ENCODE results near the gene GRM5. TPM values are rescaled to one million over a fixed set of nuclear protein-coding genes. Genes with fewer than 3 reads are reported as not detected.

The GRM5 gene
- total and polyA plus RNA-seq, 2 donors (not counting 1 experiment from before 2014, with no cell fraction given), result not detected

DNA sequence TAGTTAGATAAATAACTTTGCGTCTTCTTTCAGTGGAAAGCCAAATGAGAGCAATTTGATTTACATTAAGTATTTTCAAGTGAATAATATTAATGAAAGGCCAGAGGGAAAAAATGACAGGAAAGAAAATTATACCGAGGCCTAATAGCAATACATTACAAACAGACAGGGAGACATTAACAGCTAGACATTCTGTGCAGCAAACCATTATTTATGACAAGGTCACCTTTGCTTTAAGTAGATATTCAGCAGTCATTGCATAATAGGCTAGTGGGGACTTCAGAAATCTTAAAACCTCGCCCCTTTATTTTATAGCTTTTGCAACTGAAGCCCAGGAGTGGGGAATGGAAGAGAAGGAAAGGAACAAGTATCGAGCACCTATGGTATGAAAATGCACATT lies 321.6 kb downstream of the GRM5 start:
- H3K9me3 ChIP-seq (ENCODE audit: control extremely low read depth in 1 of 3, control insufficient read depth in 2 of 3, insufficient read depth in 1 of 3, low read length in 2 of 3), result peaks cover 0 to 7% (median 0%) of the 10 kb centered on the region in 3 donors
- no peak overlapping the region for H2AFZ ChIP-seq (ENCODE audit: insufficient read depth, low read depth, low read length, poor library complexity, severe bottlenecking)
- H3K36me3 ChIP-seq (replicated peaks in 1 of 2; ENCODE audit: control extremely low read depth in 1 of 2, control insufficient read depth in 1 of 2, extremely low read depth in 1 of 2, insufficient read depth in 2 of 2, low read length in 1 of 2), result no peaks in the 10 kb centered on the region
- ChIA-PET POLR2A (no interaction called here), CTCF (no interaction called here)
- H3K4me3 Mint-ChIP-seq, result no peak overlapping the region
- intact Hi-C loops (cut with micrococcal nuclease), result no loop called here
- peaks cover 4% of the 10 kb centered on the region for H3K9me3 Mint-ChIP-seq (ENCODE audit: insufficient read depth)
- no peaks in the 10 kb centered on the region for H3K4me1 ChIP-seq (ENCODE audit: control insufficient read depth in 2 of 2, insufficient read depth in 2 of 2, low read length in 2 of 2)
- H3K27me3 Mint-ChIP-seq, result no peaks in the 10 kb centered on the region
- no peak overlapping the region for H3K4me2 ChIP-seq (replicated peaks; ENCODE audit: low read depth, low read length, poor library complexity, severe bottlenecking)
- no peak for DNase-seq
- H3K27me3 ChIP-seq (replicated peaks in 1 of 4; ENCODE audit: control extremely low read depth in 1 of 4, control insufficient read depth in 3 of 4, insufficient read depth in 4 of 4, low read length in 3 of 4), result no peaks in the 10 kb centered on the region
- H3K4me1 Mint-ChIP-seq, result no peaks in the 10 kb centered on the region
- ATAC-seq (ENCODE audit: low read depth), result no peak
- no peak overlapping the region for H3K9ac ChIP-seq (ENCODE audit: low read length)
- H3K4me3 ChIP-seq (ENCODE audit: control extremely low read depth in 1 of 5, extremely low read depth in 1 of 5, insufficient read depth in 1 of 5, low read depth in 2 of 5, low read length in 4 of 5), result no peak overlapping the region
- WGBS (ENCODE audit: insufficient coverage), result no CpG with 5 or more reads among the region's 4 CpGs
- TF ChIP-seq, protein P1, sequence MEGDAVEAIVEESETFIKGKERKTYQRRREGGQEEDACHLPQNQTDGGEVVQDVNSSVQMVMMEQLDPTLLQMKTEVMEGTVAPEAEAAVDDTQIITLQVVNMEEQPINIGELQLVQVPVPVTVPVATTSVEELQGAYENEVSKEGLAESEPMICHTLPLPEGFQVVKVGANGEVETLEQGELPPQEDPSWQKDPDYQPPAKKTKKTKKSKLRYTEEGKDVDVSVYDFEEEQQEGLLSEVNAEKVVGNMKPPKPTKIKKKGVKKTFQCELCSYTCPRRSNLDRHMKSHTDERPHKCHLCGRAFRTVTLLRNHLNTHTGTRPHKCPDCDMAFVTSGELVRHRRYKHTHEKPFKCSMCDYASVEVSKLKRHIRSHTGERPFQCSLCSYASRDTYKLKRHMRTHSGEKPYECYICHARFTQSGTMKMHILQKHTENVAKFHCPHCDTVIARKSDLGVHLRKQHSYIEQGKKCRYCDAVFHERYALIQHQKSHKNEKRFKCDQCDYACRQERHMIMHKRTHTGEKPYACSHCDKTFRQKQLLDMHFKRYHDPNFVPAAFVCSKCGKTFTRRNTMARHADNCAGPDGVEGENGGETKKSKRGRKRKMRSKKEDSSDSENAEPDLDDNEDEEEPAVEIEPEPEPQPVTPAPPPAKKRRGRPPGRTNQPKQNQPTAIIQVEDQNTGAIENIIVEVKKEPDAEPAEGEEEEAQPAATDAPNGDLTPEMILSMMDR (IDR thresholded peaks at IDR 0.05), result no peak
- no peak for TF ChIP-seq EZH2 (IDR thresholded peaks at IDR 0.05; ENCODE audit: borderline replicate concordance, insufficient read depth, low read depth, low read length, poor library complexity, severe bottlenecking)
- H3K27ac ChIP-seq (ENCODE audit: low read length in 2 of 2), result no peak overlapping the region
- H3K27ac Mint-ChIP-seq, result no peak overlapping the region
- H3K79me2 ChIP-seq (ENCODE audit: control insufficient read depth, insufficient read depth, low read length), result no peaks in the 10 kb centered on the region
- H4K20me1 ChIP-seq (ENCODE audit: control insufficient read depth, insufficient read depth, low read length, poor library complexity, severe bottlenecking), result no peaks in the 10 kb centered on the region

- H3K4me1 ChIP-seq (ENCODE audit: control insufficient read depth in 2 of 2, insufficient read depth in 2 of 2, low read length in 2 of 2), result no peaks in the 10 kb centered on the region
- ChIA-PET CTCF (no interaction called here), POLR2A (no interaction called here)
- Mint-ChIP-seq H3K9me3 (ENCODE audit: insufficient read depth) (peaks cover 3% of the 10 kb centered on the region), H3K27me3 (no peaks in the 10 kb centered on the region), H3K4me1 (no peaks in the 10 kb centered on the region), H3K4me3 (no peak overlapping the region), H3K27ac (no peak overlapping the region)
- intact Hi-C loops (cut with micrococcal nuclease), result no loop called here
- no peak overlapping the region for H2AFZ ChIP-seq (ENCODE audit: insufficient read depth, low read depth, low read length, poor library complexity, severe bottlenecking)
- no peak for ATAC-seq (ENCODE audit: low read depth)
- no peaks in the 10 kb centered on the region for H3K9me3 ChIP-seq (ENCODE audit: control extremely low read depth in 1 of 3, control insufficient read depth in 2 of 3, insufficient read depth in 1 of 3, low read length in 2 of 3)
- no peak overlapping the region for H3K4me2 ChIP-seq (replicated peaks; ENCODE audit: low read depth, low read length, poor library complexity, severe bottlenecking)
- no peaks in the 10 kb centered on the region for H3K79me2 ChIP-seq (ENCODE audit: control insufficient read depth, insufficient read depth, low read length)
- TF ChIP-seq, protein P1 (IDR thresholded peaks at IDR 0.05), result no peak
- no peak for TF ChIP-seq EZH2 (IDR thresholded peaks at IDR 0.05; ENCODE audit: borderline replicate concordance, insufficient read depth, low read depth, low read length, poor library complexity, severe bottlenecking)
- DNase-seq, result no peak
- no peaks in the 10 kb centered on the region for H4K20me1 ChIP-seq (ENCODE audit: control insufficient read depth, insufficient read depth, low read length, poor library complexity, severe bottlenecking)
- no peaks in the 10 kb centered on the region for H3K36me3 ChIP-seq (replicated peaks in 1 of 2; ENCODE audit: control extremely low read depth in 1 of 2, control insufficient read depth in 1 of 2, extremely low read depth in 1 of 2, insufficient read depth in 2 of 2, low read length in 1 of 2)
- H3K4me3 ChIP-seq (ENCODE audit: control extremely low read depth in 1 of 5, extremely low read depth in 1 of 5, insufficient read depth in 1 of 5, low read depth in 2 of 5, low read length in 4 of 5), result no peak overlapping the region
- H3K27me3 ChIP-seq (replicated peaks in 1 of 4; ENCODE audit: control extremely low read depth in 1 of 4, control insufficient read depth in 3 of 4, insufficient read depth in 4 of 4, low read length in 3 of 4), result no peaks in the 10 kb centered on the region
- no peak overlapping the region for H3K9ac ChIP-seq (ENCODE audit: low read length)
- no peak overlapping the region for H3K27ac ChIP-seq (ENCODE audit: low read length in 2 of 2)
- 100% methylated on average over 1 of the region's 8 CpGs for WGBS (ENCODE audit: insufficient coverage)
These were observed 326.3 kb downstream of the GRM5 start for GRCh38 chr11:88739524-88739923.
